NCI-H128 (cell line): Measurements from ENCODE around the gene MAF.

Experiments
- DNase-seq: peaks from one replicate; lab custom pipeline; 2025; ENCODE audit not compliant: unreplicated experiment; lab: John Stamatoyannopoulos, UW

The MAF gene

DNA sequence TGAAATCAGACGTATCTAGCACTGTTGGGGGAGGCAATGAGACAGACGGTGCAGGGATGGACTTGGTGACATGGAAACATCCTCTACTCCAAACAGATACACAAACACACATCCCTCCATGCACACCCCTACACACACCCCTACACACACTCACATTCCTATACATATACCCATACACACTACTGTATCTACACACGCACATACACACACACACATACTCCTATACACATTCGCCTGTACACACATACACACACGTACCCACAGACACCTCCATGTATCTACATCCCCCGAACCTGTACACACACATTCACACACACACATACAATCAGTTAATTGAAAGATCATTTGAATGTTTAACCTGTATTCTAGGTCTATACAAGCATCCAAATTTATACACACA lies 53.5 kb downstream of the MAF start:
- no peak for DNase-seq
